Measurements from ENCODE around the gene BLOC1S3. TPM values are rescaled to one million over a fixed set of nuclear protein-coding genes. Genes with fewer than 3 reads are reported as not detected.

Gene BLOC1S3
- total RNA-seq, 3 donors from 2014 or later (not counting 1 experiment from before 2014, with no cell fraction given) = 20.9 to 26.3 (median 21.8) TPM

GRCh38 chr19:45170146-45171106, 8.2 kb upstream of the BLOC1S3 start:
- 95% methylated on average over 18 of the region's 21 CpGs for WGBS (ENCODE audit: insufficient coverage)
- H3K4me3 ChIP-seq (ENCODE audit: low read length) = no peak overlapping the region
- no peaks in the 10 kb centered on the region for H3K9me3 ChIP-seq (ENCODE audit: control insufficient read depth, insufficient read depth, low read length)
- no peaks in the 10 kb centered on the region for H3K36me3 Mint-ChIP-seq
- no peak for ATAC-seq
- H3K27ac Mint-ChIP-seq = peak overlapping the region; percentile 91 to 96
- peaks cover 11 to 29% of the 10 kb centered on the region in 2 donors for H3K4me1 Mint-ChIP-seq
- no peaks in the 10 kb centered on the region for H3K27me3 ChIP-seq (ENCODE audit: control insufficient read depth, insufficient read depth, low read length)
- peak overlapping the region; percentile 68 for H3K27ac ChIP-seq (ENCODE audit: low read length)
- H3K27me3 Mint-ChIP-seq (ENCODE audit: low read depth in 2 of 2) = no peaks in the 10 kb centered on the region
- intact Hi-C loops (cut with micrococcal nuclease) = no loop called here
- no peaks in the 10 kb centered on the region for H3K36me3 ChIP-seq (ENCODE audit: control insufficient read depth, insufficient read depth, low read length)
- TF ChIP-seq CTCF (IDR thresholded peaks at IDR 0.05) = no peak
- no peak for DNase-seq
- no peaks in the 10 kb centered on the region for H3K9me3 Mint-ChIP-seq
- H3K4me1 ChIP-seq (ENCODE audit: control insufficient read depth, insufficient read depth, low read length) = peaks cover 55% of the 10 kb centered on the region
- peak overlapping the region; percentile 87 for H3K4me3 Mint-ChIP-seq

GRCh38 chr19:45171211-45171623, 7.4 kb upstream of the BLOC1S3 start:
- ATAC-seq (peak; percentile 76 to 86 (median 79)), DNase-seq (peak in 1 of 2 donors; percentile 74)
- intact Hi-C loops (cut with micrococcal nuclease) = no loop called here
- WGBS (ENCODE audit: insufficient coverage) = 31% methylated on average over 7 of the region's 7 CpGs
- H3K4me1 ChIP-seq (ENCODE audit: control insufficient read depth, insufficient read depth, low read length) = peaks cover 55% of the 10 kb centered on the region
- no peaks in the 10 kb centered on the region for H3K27me3 ChIP-seq (ENCODE audit: control insufficient read depth, insufficient read depth, low read length)
- H3K36me3 ChIP-seq (ENCODE audit: control insufficient read depth, insufficient read depth, low read length) = no peaks in the 10 kb centered on the region
- peak overlapping the region; percentile 91 to 96 for H3K27ac Mint-ChIP-seq
- no peak overlapping the region for H3K4me3 ChIP-seq (ENCODE audit: low read length)
- no peak for TF ChIP-seq CTCF (IDR thresholded peaks at IDR 0.05)
- no peaks in the 10 kb centered on the region for H3K27me3 Mint-ChIP-seq (ENCODE audit: low read depth in 2 of 2)
- peaks cover 11 to 33% of the 10 kb centered on the region in 2 donors for H3K4me1 Mint-ChIP-seq
- H3K9me3 ChIP-seq (ENCODE audit: control insufficient read depth, insufficient read depth, low read length) = no peaks in the 10 kb centered on the region
- no peaks in the 10 kb centered on the region for H3K9me3 Mint-ChIP-seq
- peak overlapping the region; percentile 87 for H3K4me3 Mint-ChIP-seq
- H3K27ac ChIP-seq (ENCODE audit: low read length) = peak overlapping the region; percentile 68
- no peaks in the 10 kb centered on the region for H3K36me3 Mint-ChIP-seq

GRCh38 chr19:45172173-45172572, 6.4 kb upstream of the BLOC1S3 start:
- H3K27me3 ChIP-seq (ENCODE audit: control insufficient read depth, insufficient read depth, low read length) = no peaks in the 10 kb centered on the region
- WGBS (ENCODE audit: insufficient coverage) = 21% methylated on average over 4 of the region's 4 CpGs
- peaks cover 11 to 33% of the 10 kb centered on the region in 2 donors for H3K4me1 Mint-ChIP-seq
- H3K4me3 Mint-ChIP-seq = peak overlapping the region; percentile 31
- DNase-seq (peak in 1 of 2 donors; percentile 54), ATAC-seq (peak; percentile 47 to 64 (median 54))
- H3K9me3 ChIP-seq (ENCODE audit: control insufficient read depth, insufficient read depth, low read length) = no peaks in the 10 kb centered on the region
- no peaks in the 10 kb centered on the region for H3K27me3 Mint-ChIP-seq (ENCODE audit: low read depth in 2 of 2)
- H3K4me3 ChIP-seq (ENCODE audit: low read length) = no peak overlapping the region
- TF ChIP-seq CTCF (IDR thresholded peaks at IDR 0.05) = no peak
- H3K27ac ChIP-seq (ENCODE audit: low read length) = peak overlapping the region; percentile 49
- no peaks in the 10 kb centered on the region for H3K36me3 Mint-ChIP-seq
- no peaks in the 10 kb centered on the region for H3K9me3 Mint-ChIP-seq
- peak overlapping the region; percentile 91 to 96 for H3K27ac Mint-ChIP-seq
- H3K4me1 ChIP-seq (ENCODE audit: control insufficient read depth, insufficient read depth, low read length) = peaks cover 59% of the 10 kb centered on the region
- intact Hi-C loops (cut with micrococcal nuclease) = no loop called here
- H3K36me3 ChIP-seq (ENCODE audit: control insufficient read depth, insufficient read depth, low read length) = no peaks in the 10 kb centered on the region
